CD4-positive, CD25-positive, alpha-beta regulatory T cell (primary cell): ENCODE results near the gene SNED1. TPM values are rescaled to one million over a fixed set of nuclear protein-coding genes. Genes with fewer than 3 reads are reported as not detected.

Experiments
- ATAC-seq, 2 donors: fragments of 150-1000 bp; cut with Tn5 transposase; one replicate each; pipeline ENCODE4 v1.10.0; 2021; ENCODE audit warnings: low read depth in 2 of 2, moderate number of reproducible peaks in 2 of 2, moderate library complexity in 1 of 2
- DNase-seq, 3 donors: peaks; one replicate each; pipeline versions ENCODE4 v3.0.0 to v3.0.0-alpha.2; 2012 to 2022; ENCODE audit warnings: mixed read lengths in 1 of 3
- H3K27ac ChIP-seq: one replicate; pipeline ENCODE4 v1.7.0; 2013; ENCODE audit warnings: mild to moderate bottlenecking, low read length; ENCODE audit not compliant: insufficient read depth, poor library complexity, severe bottlenecking
- H3K27me3 ChIP-seq: one replicate; pipeline ENCODE4 v1.7.0; 2013; ENCODE audit warnings: low read length; ENCODE audit not compliant: control insufficient read depth, insufficient read depth
- H3K36me3 ChIP-seq: one replicate; pipeline ENCODE4 v1.7.0; 2013; ENCODE audit warnings: mild to moderate bottlenecking, low read length, moderate library complexity; ENCODE audit not compliant: control insufficient read depth, insufficient read depth
- H3K4me1 ChIP-seq: 2 replicates; pipeline ENCODE4 v1.7.0; 2013; ENCODE audit warnings: mild to moderate bottlenecking, low read length; ENCODE audit not compliant: insufficient read depth, control insufficient read depth, poor library complexity, severe bottlenecking
- H3K4me3 ChIP-seq: one replicate; pipeline ENCODE4 v1.7.0; 2013; ENCODE audit warnings: low read depth, mild to moderate bottlenecking, low read length, moderate library complexity
- H3K9me3 ChIP-seq, 2 experiments: 1 replicate in 1 of 2; 2 replicates in 1 of 2; pipeline ENCODE4 v1.7.0; 2013; ENCODE audit warnings: low read length in 2 of 2, mild to moderate bottlenecking in 1 of 2, moderate library complexity in 1 of 2; ENCODE audit not compliant: control insufficient read depth in 2 of 2
- H3K27ac Mint-ChIP-seq, 3 donors: one replicate each; pipeline ENCODE4 v1.8.0; 2020 to 2022; ENCODE audit warnings: mild to moderate bottlenecking in 3 of 3, mixed read lengths in 3 of 3, moderate library complexity in 2 of 3
- H3K27me3 Mint-ChIP-seq: one replicate; pipeline ENCODE4 v1.8.0; 2022; ENCODE audit warnings: mild to moderate bottlenecking, mixed read lengths
- H3K36me3 Mint-ChIP-seq: one replicate; pipeline ENCODE4 v1.8.0; 2020; ENCODE audit warnings: mixed read lengths
- H3K4me1 Mint-ChIP-seq, 4 donors: one replicate each; pipeline ENCODE4 v1.8.0; 2020 to 2022; ENCODE audit warnings: mixed read lengths in 4 of 4, mild to moderate bottlenecking in 1 of 4
- H3K4me3 Mint-ChIP-seq, 4 donors: one replicate each; pipeline ENCODE4 v1.8.0; 2020 to 2022; ENCODE audit warnings: mild to moderate bottlenecking in 4 of 4, mixed read lengths in 4 of 4, moderate library complexity in 3 of 4
- H3K9me3 Mint-ChIP-seq, 7 donors: one replicate each; pipeline ENCODE4 v1.8.0; 2020 to 2022; ENCODE audit warnings: mixed read lengths in 7 of 7, mild to moderate bottlenecking in 3 of 7, moderate library complexity in 2 of 7
- polyA plus RNA-seq, 4 donors: library from polyadenylated mRNA; unstranded; fragments of 300-500 nt; fragmentation: Illumina TruSeq; gene quantifications; one replicate each; pipeline ENCODE4 v1.2.3, GENCODE V29; 2021
- total RNA-seq: library from RNA; stranded (reverse); gene quantifications from one replicate; pipeline ENCODE4 v1.2.3, GENCODE V29; 2022

The SNED1 gene
- total and polyA plus RNA-seq, 5 donors from 2014 or later, result 1.7 to 170 (median 2.5) TPM

- DNase-seq (no peak), ATAC-seq (no peak)
- Histone ChIP-seq H3K9me3 (peaks cover 18 to 22% of the 10 kb centered on the region in 2 experiments), H3K4me3 (no peak overlapping the region), H3K4me1 (peaks cover 21% of the 10 kb centered on the region), H3K27ac (no peak overlapping the region), H3K27me3 (no peaks in the 10 kb centered on the region), H3K36me3 (no peaks in the 10 kb centered on the region)
- Mint-ChIP-seq H3K4me3 (no peak overlapping the region), H3K27me3 (peaks cover 28% of the 10 kb centered on the region), H3K36me3 (no peaks in the 10 kb centered on the region), H3K4me1 (peaks cover 0 to 20% (median 4%) of the 10 kb centered on the region in 4 donors), H3K9me3 (peaks cover 0 to 28% (median 10%) of the 10 kb centered on the region in 7 donors), H3K27ac (no peak overlapping the region)
Measured at GRCh38 chr2:241007111-241007510, 8.7 kb downstream of the SNED1 start.

GRCh38 chr2:241007880-241008710 lies 9.7 kb downstream of the SNED1 start:
- H3K9me3 Mint-ChIP-seq, result peaks cover 3 to 24% (median 10%) of the 10 kb centered on the region in 7 donors
- Histone ChIP-seq H3K27me3 (no peaks in the 10 kb centered on the region), H3K4me3 (no peak overlapping the region), H3K4me1 (peaks cover 21% of the 10 kb centered on the region), H3K36me3 (no peaks in the 10 kb centered on the region), H3K9me3 (peaks cover 17 to 22% of the 10 kb centered on the region in 2 experiments), H3K27ac (no peak overlapping the region)
- ATAC-seq (no peak), DNase-seq (no peak)
- no peaks in the 10 kb centered on the region for H3K36me3 Mint-ChIP-seq
- peaks cover 36% of the 10 kb centered on the region for H3K27me3 Mint-ChIP-seq
- H3K4me3 Mint-ChIP-seq, result peak overlapping the region in 1 of 4 donors; percentile 3
- H3K4me1 Mint-ChIP-seq, result peaks cover 0 to 23% (median 6%) of the 10 kb centered on the region in 4 donors
- peak overlapping the region in 1 of 3 donors; percentile 20 for H3K27ac Mint-ChIP-seq

GRCh38 chr2:241008711-241009121 lies 10.3 kb downstream of the SNED1 start:
- Histone ChIP-seq H3K4me3 (no peak overlapping the region), H3K27ac (no peak overlapping the region), H3K27me3 (no peaks in the 10 kb centered on the region), H3K36me3 (no peaks in the 10 kb centered on the region), H3K9me3 (peaks cover 11 to 19% of the 10 kb centered on the region in 2 experiments), H3K4me1 (peaks cover 21% of the 10 kb centered on the region)
- no peak for DNase-seq
- H3K27ac Mint-ChIP-seq, result peak overlapping the region in 1 of 3 donors; percentile 78
- peak overlapping the region in 2 of 4 donors; percentile 38 to 53 for H3K4me3 Mint-ChIP-seq
- H3K27me3 Mint-ChIP-seq, result peaks cover 34% of the 10 kb centered on the region
- no peaks in the 10 kb centered on the region for H3K36me3 Mint-ChIP-seq
- ATAC-seq, result no peak
- peaks cover 3 to 19% (median 10%) of the 10 kb centered on the region in 7 donors for H3K9me3 Mint-ChIP-seq
- H3K4me1 Mint-ChIP-seq, result peaks cover 0 to 23% (median 6%) of the 10 kb centered on the region in 4 donors

GRCh38 chr2:241009191-241009590 lies 10.8 kb downstream of the SNED1 start:
- no peak for ATAC-seq
- Histone ChIP-seq H3K9me3 (peaks cover 6 to 14% of the 10 kb centered on the region in 2 experiments), H3K27ac (no peak overlapping the region), H3K4me1 (peaks cover 21% of the 10 kb centered on the region), H3K36me3 (no peaks in the 10 kb centered on the region), H3K27me3 (no peaks in the 10 kb centered on the region), H3K4me3 (no peak overlapping the region)
- peak overlapping the region in 2 of 4 donors; percentile 38 to 53 for H3K4me3 Mint-ChIP-seq
- peak overlapping the region in 1 of 3 donors; percentile 78 for H3K27ac Mint-ChIP-seq
- peaks cover 32% of the 10 kb centered on the region for H3K27me3 Mint-ChIP-seq
- DNase-seq, result no peak
- peaks cover 0 to 23% (median 6%) of the 10 kb centered on the region in 4 donors for H3K4me1 Mint-ChIP-seq
- peaks cover 2 to 14% (median 10%) of the 10 kb centered on the region in 7 donors for H3K9me3 Mint-ChIP-seq
- H3K36me3 Mint-ChIP-seq, result no peaks in the 10 kb centered on the region

- no peaks in the 10 kb centered on the region for H3K36me3 Mint-ChIP-seq
- H3K4me3 ChIP-seq, result no peak overlapping the region
- H3K4me1 ChIP-seq, result peaks cover 21% of the 10 kb centered on the region
- H3K4me1 Mint-ChIP-seq, result peaks cover 0 to 23% (median 6%) of the 10 kb centered on the region in 4 donors
- no peaks in the 10 kb centered on the region for H3K27me3 ChIP-seq
- H3K9me3 ChIP-seq, result peaks cover 0 to 9% of the 10 kb centered on the region in 2 experiments
- peak overlapping the region in 2 of 3 donors; percentile 25 to 52 for H3K27ac Mint-ChIP-seq
- peaks cover 2 to 11% (median 7%) of the 10 kb centered on the region in 7 donors for H3K9me3 Mint-ChIP-seq
- H3K4me3 Mint-ChIP-seq, result peak overlapping the region in 3 of 4 donors; percentile 47 to 61 (median 59)
- H3K27ac ChIP-seq, result no peak overlapping the region
- no peaks in the 10 kb centered on the region for H3K36me3 ChIP-seq
- ATAC-seq (peak; percentile 39 to 66), DNase-seq (peak in 2 of 3 donors; percentile 37 to 40)
- H3K27me3 Mint-ChIP-seq, result peaks cover 32% of the 10 kb centered on the region
Measured at GRCh38 chr2:241009601-241010530, 11.4 kb downstream of the SNED1 start.

GRCh38 chr2:241010531-241011295 lies 12.3 kb downstream of the SNED1 start:
- H3K36me3 Mint-ChIP-seq, result no peaks in the 10 kb centered on the region
- peaks cover under 1 to 7% (median 5%) of the 10 kb centered on the region in 7 donors for H3K9me3 Mint-ChIP-seq
- H3K9me3 ChIP-seq, result peaks cover 0 to 2% of the 10 kb centered on the region in 2 experiments
- H3K36me3 ChIP-seq, result no peaks in the 10 kb centered on the region
- peaks cover 21% of the 10 kb centered on the region for H3K4me1 ChIP-seq
- no peak overlapping the region for H3K27ac ChIP-seq
- no peak for ATAC-seq
- H3K27me3 Mint-ChIP-seq, result peaks cover 27% of the 10 kb centered on the region
- peak overlapping the region in 1 of 4 donors; percentile 61 for H3K4me3 Mint-ChIP-seq
- H3K4me3 ChIP-seq, result no peak overlapping the region
- peaks cover 0 to 23% (median 6%) of the 10 kb centered on the region in 4 donors for H3K4me1 Mint-ChIP-seq
- no peak for DNase-seq
- no peaks in the 10 kb centered on the region for H3K27me3 ChIP-seq
- H3K27ac Mint-ChIP-seq, result no peak overlapping the region

- no peak overlapping the region for H3K4me3 ChIP-seq
- H3K9me3 ChIP-seq, result no peaks in the 10 kb centered on the region
- H3K27me3 ChIP-seq, result no peaks in the 10 kb centered on the region
- Mint-ChIP-seq H3K9me3 (peaks cover 0 to 4% (median 2%) of the 10 kb centered on the region in 7 donors), H3K27me3 (peaks cover 24% of the 10 kb centered on the region), H3K4me3 (peak overlapping the region in 1 of 4 donors; percentile 7), H3K36me3 (no peaks in the 10 kb centered on the region), H3K4me1 (peaks cover 0 to 23% (median 5%) of the 10 kb centered on the region in 4 donors), H3K27ac (no peak overlapping the region)
- peaks cover 21% of the 10 kb centered on the region for H3K4me1 ChIP-seq
- no peaks in the 10 kb centered on the region for H3K36me3 ChIP-seq
- no peak for ATAC-seq
- no peak overlapping the region for H3K27ac ChIP-seq
- DNase-seq, result no peak
Measured at GRCh38 chr2:241011296-241011600, 12.8 kb downstream of the SNED1 start.
